ENCODE data around the gene NPIPB9. TPM values are rescaled to one million over a fixed set of nuclear protein-coding genes. Genes with fewer than 3 reads are reported as not detected.
"Not testable (repeated sequence)": the region's sequence is repeated elsewhere in the genome, so short reads cannot be mapped to it uniquely, and the experiment has no call there.

Gene NPIPB9
- total RNA-seq = not detected

- H3K4me3 ChIP-seq; H3K27me3 ChIP-seq; H3K9me3 ChIP-seq; H3K27ac ChIP-seq; DNase-seq (ENCODE audit: extremely low spot score in 2 of 2); H3K36me3 ChIP-seq; H3K4me1 ChIP-seq; intact Hi-C loops (cut with DNase I): not testable (repeated sequence)
Observed at GRCh38 chr16:28751487-28751886, at the start of gene NPIPB9. Gene NPIPB9 (plus strand): TSS chr16:28751787.

DNA sequence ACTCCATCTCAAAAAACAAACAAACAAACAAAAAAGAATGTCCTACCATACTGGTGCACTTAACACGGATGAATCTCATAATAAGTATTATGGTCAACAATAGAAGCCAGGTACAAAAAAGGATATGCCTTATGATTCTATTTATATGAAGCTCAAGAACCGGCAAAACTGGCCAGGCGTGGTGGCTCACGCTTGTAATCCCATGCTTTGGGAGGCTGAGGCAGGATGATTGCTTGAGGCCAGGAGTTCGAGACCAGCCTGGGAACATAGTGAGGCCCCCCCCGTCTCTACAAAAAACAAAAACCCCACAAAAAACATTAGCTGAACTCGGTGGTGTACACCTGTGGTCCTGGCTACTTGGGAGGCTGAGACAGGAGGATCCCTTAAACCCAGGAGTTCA, 47.3 kb upstream of the NPIPB9 start:
- H3K36me3 ChIP-seq; H3K27ac ChIP-seq; H3K4me1 ChIP-seq; H3K27me3 ChIP-seq; intact Hi-C loops (cut with DNase I); DNase-seq (ENCODE audit: extremely low spot score in 2 of 2); H3K9me3 ChIP-seq; H3K4me3 ChIP-seq: not testable (repeated sequence)

GRCh38 chr16:28711220-28712083, 40.1 kb upstream of the NPIPB9 start, which contains the start of gene EIF3C:
Gene EIF3C (plus strand): TSS chr16:28711464. CDS start chr16:28711687, 223 bp downstream.
- H3K4me3 ChIP-seq; DNase-seq (ENCODE audit: extremely low spot score in 2 of 2); H3K27me3 ChIP-seq; H3K36me3 ChIP-seq; intact Hi-C loops (cut with DNase I); H3K4me1 ChIP-seq; H3K27ac ChIP-seq; H3K9me3 ChIP-seq: not testable (repeated sequence)

- H3K4me1 ChIP-seq; intact Hi-C loops (cut with DNase I); H3K4me3 ChIP-seq; H3K27me3 ChIP-seq; H3K27ac ChIP-seq; H3K9me3 ChIP-seq; H3K36me3 ChIP-seq; DNase-seq (ENCODE audit: extremely low spot score in 2 of 2): not testable (repeated sequence)
Observed at GRCh38 chr16:28722852-28723650, 28.5 kb upstream of the NPIPB9 start.

DNA sequence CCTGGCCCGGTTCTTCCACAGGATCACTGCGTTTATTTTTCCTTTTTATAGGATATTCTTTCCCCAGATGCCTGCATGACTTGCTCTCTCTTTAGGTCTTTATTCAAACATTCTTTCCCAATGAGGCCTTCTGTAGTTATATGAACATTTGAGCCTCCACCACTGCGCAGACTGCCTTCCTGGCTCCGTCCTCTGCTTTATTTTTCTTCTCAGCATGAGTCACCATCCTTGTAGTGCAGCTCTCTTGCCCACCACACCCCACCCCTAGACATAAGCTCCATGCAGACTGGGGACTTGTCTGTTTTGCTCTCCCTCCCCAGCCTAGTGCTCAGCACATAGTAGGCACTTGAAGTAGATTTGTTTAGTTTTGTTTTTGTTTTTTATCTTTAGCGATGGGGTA, 20.3 kb upstream of the NPIPB9 start:
- H3K4me1 ChIP-seq; H3K4me3 ChIP-seq; H3K27ac ChIP-seq; H3K9me3 ChIP-seq; H3K36me3 ChIP-seq; DNase-seq (ENCODE audit: extremely low spot score in 2 of 2); intact Hi-C loops (cut with DNase I); H3K27me3 ChIP-seq: not testable (repeated sequence)

DNA sequence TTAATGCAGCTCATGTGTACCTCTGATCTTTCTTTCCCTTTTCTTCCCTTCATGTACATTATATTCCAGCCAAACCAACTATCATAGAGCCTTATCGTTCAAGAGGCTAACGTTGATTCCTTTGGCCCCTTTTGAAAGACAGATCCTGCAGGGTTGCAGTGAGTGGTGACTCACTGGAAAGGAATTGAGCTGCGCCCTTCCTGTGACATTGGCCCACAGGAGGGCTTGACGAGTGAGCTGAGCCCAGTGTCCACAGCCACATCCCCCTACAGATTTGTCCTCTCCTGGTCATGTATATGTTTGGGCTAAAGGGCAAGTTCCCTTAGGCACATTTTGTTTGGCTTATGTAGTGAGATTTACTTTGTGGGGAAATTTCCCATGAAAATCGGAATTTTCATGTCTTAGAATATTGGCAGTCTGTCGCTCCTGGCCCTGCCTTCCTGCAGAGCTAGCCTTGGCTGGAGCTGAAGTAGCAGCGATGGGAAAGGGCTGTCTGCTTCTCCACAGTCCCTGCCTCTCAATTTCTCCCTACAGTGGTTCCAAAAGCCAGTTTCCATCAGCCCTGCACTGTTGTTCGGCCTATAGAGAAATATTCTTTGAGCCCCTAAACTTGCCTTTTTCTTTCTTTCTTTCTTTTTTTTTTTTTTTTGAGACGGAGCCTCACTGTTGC, 19.0 kb upstream of the NPIPB9 start:
- H3K27ac ChIP-seq; H3K4me1 ChIP-seq; intact Hi-C loops (cut with DNase I); H3K9me3 ChIP-seq; DNase-seq (ENCODE audit: extremely low spot score in 2 of 2); H3K27me3 ChIP-seq; H3K36me3 ChIP-seq; H3K4me3 ChIP-seq: not testable (repeated sequence)

GRCh38 chr16:28739787-28740186, 11.8 kb upstream of the NPIPB9 start:
- H3K4me3 ChIP-seq; DNase-seq (ENCODE audit: extremely low spot score in 2 of 2); intact Hi-C loops (cut with DNase I); H3K27me3 ChIP-seq; H3K27ac ChIP-seq; H3K9me3 ChIP-seq; H3K4me1 ChIP-seq; H3K36me3 ChIP-seq: not testable (repeated sequence)

DNA sequence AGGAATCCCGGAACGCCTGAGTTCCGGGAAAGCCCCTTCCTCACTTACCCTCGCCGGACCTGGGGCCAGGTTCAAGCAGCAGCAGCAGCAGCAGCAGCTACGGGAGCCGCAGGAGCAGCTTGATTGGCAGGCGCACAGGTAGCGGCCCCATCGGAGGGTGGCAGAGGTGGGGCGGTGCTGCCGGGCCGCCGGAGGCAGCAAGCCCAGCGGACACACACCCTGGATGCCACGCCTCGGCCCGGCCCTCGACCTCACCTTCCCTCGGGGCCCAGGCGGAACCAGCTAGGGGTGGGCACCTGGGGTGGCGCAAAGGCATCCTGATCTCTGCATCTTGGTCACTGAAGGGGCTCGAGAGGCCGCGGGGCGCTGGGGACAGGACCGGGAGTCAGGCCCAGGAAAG, 11.0 kb upstream of the NPIPB9 start:
- DNase-seq (ENCODE audit: extremely low spot score in 2 of 2) = not testable (repeated sequence)

DNA sequence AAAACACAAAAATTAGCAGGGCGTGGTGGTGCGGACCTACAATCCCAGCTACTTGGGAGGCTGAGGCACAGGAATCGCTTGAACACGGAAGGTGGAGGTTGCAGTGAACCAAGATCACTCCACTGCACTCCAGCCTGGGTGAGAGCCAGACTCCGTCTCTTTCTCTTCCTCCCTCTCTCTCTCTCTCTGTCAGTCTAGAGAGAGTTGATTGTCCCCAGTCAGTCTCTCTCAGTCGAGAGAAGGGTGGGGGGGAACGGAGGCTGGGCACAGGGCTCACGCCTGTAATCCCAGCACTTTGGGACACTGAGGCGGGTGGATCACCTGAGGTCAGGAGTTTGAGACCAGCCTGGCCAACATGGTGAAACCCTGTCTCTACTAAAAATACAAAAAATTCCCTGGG, 10.3 kb upstream of the NPIPB9 start:
- peak in 1 of 2 donors; percentile 22 for DNase-seq (ENCODE audit: extremely low spot score in 2 of 2)
- H3K4me1 ChIP-seq; intact Hi-C loops (cut with DNase I); H3K4me3 ChIP-seq; H3K27ac ChIP-seq; H3K27me3 ChIP-seq; H3K9me3 ChIP-seq; H3K36me3 ChIP-seq: not testable (repeated sequence)

More for the DNA sequence above, 11.0 kb upstream of the NPIPB9 start:
- H3K36me3 ChIP-seq; H3K4me1 ChIP-seq; intact Hi-C loops (cut with DNase I); H3K27ac ChIP-seq; H3K9me3 ChIP-seq; H3K27me3 ChIP-seq; H3K4me3 ChIP-seq: not testable (repeated sequence)

DNA sequence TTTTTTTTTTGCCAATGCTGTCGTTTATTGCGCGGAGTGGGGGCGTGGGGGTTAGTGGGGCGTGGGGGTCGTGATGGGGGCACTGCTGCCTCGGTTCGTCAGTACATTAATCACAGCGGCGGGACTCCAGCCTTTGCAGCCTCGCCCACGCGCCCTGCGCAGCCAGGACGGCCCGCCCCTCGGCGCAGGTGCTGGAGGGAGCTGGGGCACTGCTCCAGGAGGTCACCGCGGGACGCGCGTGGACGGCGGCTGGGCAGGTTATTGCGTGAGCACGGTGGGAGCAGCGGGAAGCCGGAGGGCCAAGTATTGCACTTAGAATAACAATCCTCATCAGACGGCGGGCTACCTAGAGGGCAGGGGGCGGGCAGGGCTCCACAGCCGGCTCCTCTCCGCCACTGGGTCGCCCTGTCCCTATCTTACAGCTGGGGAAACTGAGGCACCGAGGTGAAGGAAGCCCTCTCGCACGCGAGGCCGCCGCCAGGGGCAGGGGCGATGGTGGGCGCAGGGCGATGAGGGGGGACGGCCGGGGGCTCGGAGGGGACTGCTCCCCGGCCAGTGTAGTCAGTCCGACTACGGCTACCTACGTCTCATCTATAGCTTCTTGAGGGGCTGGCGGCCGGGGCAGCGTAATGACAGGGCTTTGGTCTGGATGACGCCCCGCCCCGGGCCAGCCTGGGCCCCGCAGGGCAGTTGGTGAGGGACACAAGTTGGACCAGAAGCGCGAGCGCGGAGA, 4.8 kb upstream of the NPIPB9 start:
- H3K36me3 ChIP-seq; H3K4me1 ChIP-seq; intact Hi-C loops (cut with DNase I); H3K4me3 ChIP-seq; H3K27me3 ChIP-seq; H3K9me3 ChIP-seq; H3K27ac ChIP-seq: not testable (repeated sequence)
- DNase-seq (ENCODE audit: extremely low spot score in 2 of 2) = peak in 1 of 2 donors; percentile 72

GRCh38 chr16:28749997-28750465, 1.6 kb upstream of the NPIPB9 start:
- H3K27ac ChIP-seq; intact Hi-C loops (cut with DNase I); H3K4me1 ChIP-seq; DNase-seq (ENCODE audit: extremely low spot score in 2 of 2); H3K27me3 ChIP-seq; H3K36me3 ChIP-seq; H3K9me3 ChIP-seq: not testable (repeated sequence)
- peak overlapping the region in 1 of 2 donors; percentile 33 for H3K4me3 ChIP-seq

GRCh38 chr16:28750469-28751067, 1.0 kb upstream of the NPIPB9 start:
- H3K4me3 ChIP-seq = peak overlapping the region in 1 of 2 donors; percentile 33
- H3K36me3 ChIP-seq; H3K9me3 ChIP-seq; intact Hi-C loops (cut with DNase I); DNase-seq (ENCODE audit: extremely low spot score in 2 of 2); H3K4me1 ChIP-seq; H3K27ac ChIP-seq; H3K27me3 ChIP-seq: not testable (repeated sequence)

Measured in vagina (tissue), 2 donors.